Transverse colon (tissue), 4 donors: ENCODE measurements around the gene PSAP.

Experiments used
- CTCF ChIP-seq, 5 experiments: fragments of 200-600 bp in 3 of 5; fragments of 450-650 bp in 2 of 5; sonication (generic) in 3 of 5; IDR thresholded peaks; 1 replicate in 2 of 5; 2 replicates in 3 of 5; pipeline ENCODE4 v1.5.1; 2016 to 2017; ENCODE audit warnings: antibody characterized with exemption in 5 of 5, inconsistent platforms in 3 of 5, mild to moderate bottlenecking in 2 of 5, moderate library complexity in 1 of 5
- EP300 ChIP-seq: sonication (generic); formaldehyde crosslinking; IDR thresholded peaks from one replicate; pipeline ENCODE4 v1.6.1; 2017; ENCODE audit warnings: antibody characterized with exemption, low read depth
- POLR2A ChIP-seq: fragments of 450-650 bp; IDR thresholded peaks from one replicate; pipeline ENCODE4 v1.6.1; 2016; ENCODE audit warnings: antibody characterized with exemption, mild to moderate bottlenecking, moderate library complexity
- POLR2AphosphoS5 ChIP-seq, 3 donors: sonication (generic); formaldehyde crosslinking; IDR thresholded peaks; one replicate each; pipeline ENCODE4 v1.6.1; 2016; ENCODE audit warnings: antibody characterized with exemption in 3 of 3

DNA sequence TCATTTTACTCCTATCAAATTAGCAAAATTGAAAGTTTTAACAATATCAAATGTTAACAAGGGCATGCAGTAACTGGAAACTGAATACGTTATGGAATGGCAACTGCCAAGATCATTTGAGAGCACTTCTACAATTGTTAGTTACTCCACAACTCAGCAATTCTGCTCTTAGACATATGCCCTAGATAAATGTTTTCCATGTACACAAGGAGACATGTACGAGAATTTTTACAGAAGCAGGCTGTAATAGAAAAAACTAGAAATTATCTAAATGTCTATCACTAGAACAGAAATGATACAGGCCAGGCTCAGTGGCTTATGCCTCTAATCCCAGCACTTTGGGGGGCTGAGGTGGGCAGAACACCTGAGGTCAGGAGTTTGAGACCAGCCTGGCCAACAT, 7.0 kb downstream of the PSAP start:
- TF ChIP-seq CTCF (IDR thresholded peaks at IDR 0.05) (no peak), POLR2A (no peak), POLR2AphosphoS5 (IDR thresholded peaks at IDR 0.05) (no peak), EP300 (no peak)
